Measurements from ENCODE around the gene CRHR1. TPM values are rescaled to one million over a fixed set of nuclear protein-coding genes. Genes with fewer than 3 reads are reported as not detected.

CRHR1 gene
- polyA plus RNA-seq, 3 donors: not detected

- Mint-ChIP-seq H3K27me3 (ENCODE audit: low read depth in 3 of 3) (peaks cover 5 to 18% (median 15%) of the 10 kb centered on the region in 3 donors), H3K4me1 (no peaks in the 10 kb centered on the region), H3K9me3 (peaks cover 0 to 1% (median 0%) of the 10 kb centered on the region in 7 donors), H3K4me3 (no peak overlapping the region), H3K36me3 (no peaks in the 10 kb centered on the region), H3K27ac (peak overlapping the region in 1 of 7 donors; percentile 27)
- H3K4me2 ChIP-seq (replicated peaks; ENCODE audit: extremely low read depth, low read length, poor library complexity, severe bottlenecking): no peak overlapping the region
- H2AFZ ChIP-seq (ENCODE audit: insufficient read depth, low read depth, low read length, poor library complexity, severe bottlenecking): no peak overlapping the region
- no peak overlapping the region for H3K9ac ChIP-seq (ENCODE audit: insufficient read depth, low read length, poor library complexity, severe bottlenecking)
- no peaks in the 10 kb centered on the region for H3K79me2 ChIP-seq (ENCODE audit: insufficient read depth, low read length)
- H3K27ac ChIP-seq (ENCODE audit: low read depth in 1 of 2, low read length in 2 of 2): no peak overlapping the region
- intact Hi-C loops (cut with micrococcal nuclease): no loop called here
- H3K4me3 ChIP-seq (replicated peaks in 1 of 3; ENCODE audit: low read depth in 2 of 3, low read length in 3 of 3): no peak overlapping the region
- TF ChIP-seq CTCF (IDR thresholded peaks at IDR 0.05): no peak
- H3K27me3 ChIP-seq (ENCODE audit: control insufficient read depth in 2 of 2, insufficient read depth in 2 of 2, low read length in 2 of 2): no peaks in the 10 kb centered on the region
- H3K36me3 ChIP-seq (replicated peaks in 1 of 2; ENCODE audit: control insufficient read depth in 1 of 2, insufficient read depth in 2 of 2, low read length in 2 of 2): no peaks in the 10 kb centered on the region
- WGBS (ENCODE audit: insufficient coverage): 89% methylated on average over 14 of the region's 17 CpGs
- H4K20me1 ChIP-seq (ENCODE audit: insufficient read depth, low read length): no peaks in the 10 kb centered on the region
- DNase-seq: no peak
- H3K9me3 ChIP-seq (replicated peaks in 1 of 2; ENCODE audit: control insufficient read depth in 1 of 2, insufficient read depth in 1 of 2, low read length in 2 of 2): no peaks in the 10 kb centered on the region
- H3K4me1 ChIP-seq (ENCODE audit: control insufficient read depth in 1 of 2, insufficient read depth in 2 of 2, low read length in 2 of 2): no peaks in the 10 kb centered on the region
Measured at GRCh38 chr17:45814622-45815606, 30.8 kb downstream of the CRHR1 start.

- Histone ChIP-seq H3K4me2 (replicated peaks; ENCODE audit: extremely low read depth, low read length, poor library complexity, severe bottlenecking) (no peak overlapping the region), H3K36me3 (replicated peaks in 1 of 2; ENCODE audit: control insufficient read depth in 1 of 2, insufficient read depth in 2 of 2, low read length in 2 of 2) (no peaks in the 10 kb centered on the region), H3K9ac (ENCODE audit: insufficient read depth, low read length, poor library complexity, severe bottlenecking) (no peak overlapping the region), H3K9me3 (replicated peaks in 1 of 2; ENCODE audit: control insufficient read depth in 1 of 2, insufficient read depth in 1 of 2, low read length in 2 of 2) (no peaks in the 10 kb centered on the region), H3K4me1 (ENCODE audit: control insufficient read depth in 1 of 2, insufficient read depth in 2 of 2, low read length in 2 of 2) (no peaks in the 10 kb centered on the region), H3K27ac (ENCODE audit: low read depth in 1 of 2, low read length in 2 of 2) (no peak overlapping the region), H3K4me3 (replicated peaks in 1 of 3; ENCODE audit: low read depth in 2 of 3, low read length in 3 of 3) (no peak overlapping the region), H2AFZ (ENCODE audit: insufficient read depth, low read depth, low read length, poor library complexity, severe bottlenecking) (no peak overlapping the region), H3K27me3 (ENCODE audit: control insufficient read depth in 2 of 2, insufficient read depth in 2 of 2, low read length in 2 of 2) (no peaks in the 10 kb centered on the region), H3K79me2 (ENCODE audit: insufficient read depth, low read length) (no peaks in the 10 kb centered on the region), H4K20me1 (ENCODE audit: insufficient read depth, low read length) (no peaks in the 10 kb centered on the region)
- DNase-seq: no peak
- Mint-ChIP-seq H3K4me3 (no peak overlapping the region), H3K27ac (no peak overlapping the region), H3K9me3 (peaks cover 0 to 1% (median 0%) of the 10 kb centered on the region in 7 donors), H3K36me3 (no peaks in the 10 kb centered on the region), H3K27me3 (ENCODE audit: low read depth in 3 of 3) (peaks cover 5 to 18% (median 17%) of the 10 kb centered on the region in 3 donors), H3K4me1 (no peaks in the 10 kb centered on the region)
- 88% methylated on average over 5 of the region's 6 CpGs for WGBS (ENCODE audit: insufficient coverage)
- intact Hi-C loops (cut with micrococcal nuclease): no loop called here
- TF ChIP-seq CTCF (IDR thresholded peaks at IDR 0.05): no peak
Measured at GRCh38 chr17:45815752-45816151, 31.6 kb downstream of the CRHR1 start.

All from CD14-positive monocyte (primary cell).